Measurements from ENCODE around the gene KCNQ1. TPM values are rescaled to one million over a fixed set of nuclear protein-coding genes. Genes with fewer than 3 reads are reported as not detected.

KCNQ1 gene
- total RNA-seq, 1 donor from 2014 or later, result 0.13 TPM

- DNase-seq (ENCODE audit: low read depth in 2 of 2), result no peak
These were observed 35.0 kb upstream of the KCNQ1 start for GRCh38 chr11:2409611-2410468.

- DNase-seq (ENCODE audit: low read depth in 2 of 2), result no peak
These were observed 34.2 kb upstream of the KCNQ1 start for GRCh38 chr11:2410616-2411015.

- DNase-seq (ENCODE audit: low read depth in 2 of 2), result no peak
These were observed 33.1 kb upstream of the KCNQ1 start for GRCh38 chr11:2411446-2412305.

- DNase-seq (ENCODE audit: low read depth in 2 of 2), result no peak
These were observed 32.5 kb upstream of the KCNQ1 start for GRCh38 chr11:2412323-2412722.

- no peak for DNase-seq (ENCODE audit: low read depth in 2 of 2)
These were observed 30.8 kb upstream of the KCNQ1 start for GRCh38 chr11:2413742-2414579.

GRCh38 chr11:2414616-2415015, 30.2 kb upstream of the KCNQ1 start:
- no peak for DNase-seq (ENCODE audit: low read depth in 2 of 2)

- no peak for DNase-seq (ENCODE audit: low read depth in 2 of 2)
These were observed 29.6 kb upstream of the KCNQ1 start for GRCh38 chr11:2415171-2415570.

GRCh38 chr11:2415601-2416380, 29.0 kb upstream of the KCNQ1 start:
- DNase-seq (ENCODE audit: low read depth in 2 of 2), result no peak

- no peak for DNase-seq (ENCODE audit: low read depth in 2 of 2)
These were observed 28.0 kb upstream of the KCNQ1 start for GRCh38 chr11:2416765-2417164.

- DNase-seq (ENCODE audit: low read depth in 2 of 2), result no peak
These were observed 26.7 kb upstream of the KCNQ1 start for GRCh38 chr11:2417856-2418692.

- no peak for DNase-seq (ENCODE audit: low read depth in 2 of 2)
These were observed 26.0 kb upstream of the KCNQ1 start for GRCh38 chr11:2418693-2419360.

- DNase-seq (ENCODE audit: low read depth in 2 of 2), result peak; percentile 62 to 73
These were observed 24.9 kb upstream of the KCNQ1 start for GRCh38 chr11:2419638-2420501.

- DNase-seq (ENCODE audit: low read depth in 2 of 2), result peak in 1 of 2 donors; percentile 69
These were observed 24.1 kb upstream of the KCNQ1 start for GRCh38 chr11:2420502-2421225.

- DNase-seq (ENCODE audit: low read depth in 2 of 2), result no peak
These were observed 23.4 kb upstream of the KCNQ1 start for GRCh38 chr11:2421226-2421994.

GRCh38 chr11:2421996-2422395, 22.8 kb upstream of the KCNQ1 start:
- DNase-seq (ENCODE audit: low read depth in 2 of 2), result no peak

- no peak for DNase-seq (ENCODE audit: low read depth in 2 of 2)
These were observed 22.2 kb upstream of the KCNQ1 start for GRCh38 chr11:2422461-2423156.

All from dermis microvascular lymphatic vessel endothelial cell (primary cell).